IPS-NIHi7 (cell line): ENCODE results near the gene CAMK2D.
"Not testable (repeated sequence)": the region's sequence is repeated elsewhere in the genome, so short reads cannot be mapped to it uniquely, and the experiment has no call there.

Source experiments
- DNase-seq: peaks from one replicate; pipeline ENCODE4 v3.0.0; 2012; ENCODE audit warnings: mixed read lengths; ENCODE audit errors: extremely low spot score

Gene CAMK2D

DNA sequence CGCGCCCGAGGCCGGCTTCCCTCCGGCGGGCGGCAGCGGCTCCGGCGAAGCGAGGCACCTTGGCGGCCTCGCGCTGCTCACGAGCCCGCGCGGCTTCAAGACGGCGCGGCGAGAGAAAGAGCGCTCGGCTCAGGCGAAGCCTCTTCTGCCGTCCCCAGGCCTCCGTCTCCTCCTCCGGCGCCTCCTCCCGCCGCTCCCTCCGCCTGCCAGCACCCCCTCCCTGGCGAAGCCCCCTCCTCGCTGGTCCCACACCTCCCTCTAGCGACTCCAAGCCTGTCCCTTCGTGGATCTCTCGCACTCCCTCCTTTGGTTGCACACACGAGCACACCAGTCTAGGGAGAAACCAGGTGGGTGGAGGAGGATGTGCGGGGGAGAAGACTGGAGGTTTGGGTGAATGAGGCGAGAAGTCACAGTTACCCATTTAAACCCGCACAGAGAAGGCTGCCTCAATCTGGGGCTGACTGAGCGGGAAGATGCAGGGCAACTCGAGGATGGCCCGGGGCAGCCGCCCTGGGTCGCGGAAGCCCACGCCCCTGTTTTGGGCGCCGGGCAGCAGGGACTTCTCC, at the start of gene CAMK2D:
Gene CAMK2D, minus strand, starts transcription at position 119 of the 566 bp plus-strand sequence. CDS start 670 bp downstream, outside the sequence.
- peak; percentile 59 for DNase-seq

- no peak for DNase-seq
These were observed 49.4 kb upstream of the CAMK2D start for GRCh38 chr4:113810906-113811305.

GRCh38 chr4:113809311-113809710, 47.8 kb upstream of the CAMK2D start:
- DNase-seq, result peak; percentile 12

DNA sequence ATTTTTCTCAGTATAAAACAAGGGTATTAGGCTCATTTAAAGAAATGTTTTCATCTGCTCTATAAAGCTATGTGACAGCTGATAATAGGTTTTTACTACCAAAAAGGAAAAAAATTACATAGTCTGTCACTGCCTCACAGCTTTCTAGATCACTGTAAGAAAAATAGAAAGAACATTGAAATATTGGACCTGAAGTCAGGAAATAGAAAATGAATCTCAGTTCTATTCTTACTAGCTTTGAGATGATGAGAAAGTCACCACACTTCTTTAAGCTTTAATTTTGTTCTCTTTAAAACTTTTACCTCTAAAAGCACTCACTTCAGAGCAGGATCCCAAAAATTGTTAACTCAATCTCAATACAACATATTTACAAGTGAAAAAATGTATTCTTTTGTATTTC, 45.3 kb upstream of the CAMK2D start:
- no peak for DNase-seq

DNA sequence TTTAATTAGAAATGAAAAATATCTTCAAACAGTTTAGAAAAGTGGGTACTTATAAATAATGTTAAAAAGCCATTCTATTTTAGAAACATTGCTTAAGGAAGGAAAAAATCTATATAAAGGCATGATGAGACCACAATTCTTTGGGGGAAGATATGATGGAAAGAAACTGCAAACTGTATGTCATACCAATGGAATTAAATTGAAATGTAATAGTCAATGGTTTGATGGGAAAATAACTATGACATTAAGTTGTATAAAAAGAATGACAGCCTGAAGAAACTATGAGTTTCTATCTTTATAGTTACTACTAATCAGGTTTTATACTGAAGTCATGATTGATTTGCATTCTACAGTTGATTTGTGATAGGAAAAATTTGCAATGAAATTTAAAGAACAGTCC, 40.3 kb upstream of the CAMK2D start:
- DNase-seq, result no peak

DNA sequence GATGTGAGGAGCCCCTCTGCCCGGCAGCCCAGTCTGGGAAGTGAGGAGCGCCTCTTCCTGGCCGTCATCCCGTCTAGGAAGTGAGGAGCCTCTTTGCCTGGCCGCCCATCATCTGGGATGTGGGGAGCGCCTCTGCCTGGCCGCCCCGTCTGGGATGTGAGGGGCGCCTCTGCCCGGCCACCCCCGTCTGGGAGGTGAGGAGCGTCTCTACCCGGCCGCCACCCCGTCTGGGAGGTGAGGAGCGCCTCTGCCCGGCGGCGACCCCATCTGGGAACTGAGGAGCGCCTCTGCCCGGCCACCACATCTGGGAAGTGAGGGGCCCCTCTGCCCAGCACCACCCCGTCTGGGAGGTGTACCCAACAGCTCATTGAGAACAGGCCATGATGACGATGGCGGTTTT, 34.8 kb upstream of the CAMK2D start:
- not testable (repeated sequence) for DNase-seq

DNA sequence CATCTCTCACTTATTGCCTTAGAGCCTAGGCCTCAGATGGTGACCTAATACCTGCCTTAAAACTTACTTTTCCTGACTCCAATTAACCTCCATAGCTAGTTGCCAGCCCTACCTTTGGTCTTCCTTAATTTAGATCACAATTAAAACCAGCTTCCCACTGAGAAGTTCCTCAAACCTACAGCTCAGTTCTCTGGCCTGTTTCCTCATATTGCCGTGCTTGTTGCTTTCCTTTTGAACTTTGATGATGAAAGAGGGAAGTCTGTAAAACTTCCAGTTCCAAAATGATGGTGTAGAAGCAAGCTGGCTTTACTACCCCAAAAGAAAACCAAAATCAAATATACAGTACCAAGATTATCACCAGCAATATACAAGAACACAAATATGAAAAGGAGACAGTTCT, 28.9 kb upstream of the CAMK2D start:
- DNase-seq, result no peak

- no peak for DNase-seq
These were observed 27.4 kb upstream of the CAMK2D start for GRCh38 chr4:113788888-113789287.

DNA sequence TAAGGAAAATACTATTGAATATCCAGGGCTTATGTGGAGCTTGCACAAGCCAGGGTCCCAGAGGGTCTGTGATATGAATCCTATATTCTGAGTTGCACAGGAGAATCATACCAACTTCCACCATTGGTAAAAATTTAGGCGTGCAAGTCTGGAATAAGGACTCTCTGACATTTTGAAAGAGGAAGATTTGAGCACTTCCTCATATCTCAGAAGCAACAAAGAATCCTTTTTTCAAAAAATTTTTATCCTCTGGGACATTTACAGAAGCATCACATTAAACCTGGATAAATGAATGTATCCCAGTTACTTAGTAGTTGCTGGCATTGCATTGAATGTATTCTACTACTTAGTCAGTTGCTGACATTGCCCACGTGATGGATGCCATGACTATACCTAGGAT, 24.2 kb upstream of the CAMK2D start:
- DNase-seq, result no peak

GRCh38 chr4:113784497-113785250, 23.1 kb upstream of the CAMK2D start:
- no peak for DNase-seq

DNA sequence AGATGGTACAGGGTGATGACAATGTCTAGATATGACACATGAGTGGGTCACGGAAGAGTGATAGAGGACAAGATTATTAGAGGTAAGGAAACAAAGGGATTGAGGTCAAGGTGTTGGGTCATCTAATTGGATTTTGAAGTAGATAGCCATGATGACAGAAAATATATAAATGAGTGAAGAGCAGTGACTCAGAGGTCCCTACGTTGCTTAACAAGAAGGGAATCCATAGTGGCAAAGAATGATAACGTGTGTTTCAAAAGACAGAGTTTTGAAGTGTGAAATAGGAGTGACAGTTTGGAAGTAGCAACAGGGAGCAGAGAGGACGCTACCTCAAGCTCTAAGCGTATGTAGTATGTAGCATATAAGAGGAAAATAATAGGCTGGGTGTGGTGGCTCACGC, 22.2 kb upstream of the CAMK2D start:
- no peak for DNase-seq

GRCh38 chr4:113783289-113783688, 21.8 kb upstream of the CAMK2D start:
- no peak for DNase-seq

DNA sequence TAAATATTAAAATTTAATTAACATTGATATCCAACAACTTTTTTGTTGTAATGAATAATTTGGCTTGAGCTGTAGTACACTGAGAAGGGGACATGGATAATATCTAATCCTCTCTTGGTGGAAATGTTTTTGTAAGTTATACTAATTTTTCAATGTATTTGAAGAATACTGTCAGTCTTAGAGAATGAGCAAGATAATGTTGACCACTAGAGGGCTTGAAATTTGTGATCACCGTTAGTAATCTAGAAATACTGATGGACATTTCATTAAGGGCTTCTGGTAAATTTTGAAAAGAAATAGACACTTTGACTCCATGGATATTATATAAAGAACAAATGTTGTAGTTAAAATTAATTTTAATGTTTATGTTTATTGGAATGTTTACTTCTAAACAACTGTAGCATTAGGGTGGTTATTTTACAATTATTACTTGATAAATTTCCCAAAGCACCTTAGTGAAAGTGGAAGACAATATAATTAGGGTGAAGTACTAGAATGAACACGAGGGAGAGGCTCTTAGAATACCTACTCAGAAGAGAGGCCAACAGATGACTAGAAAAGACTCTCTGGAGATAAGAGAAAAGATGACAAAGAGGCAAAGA, 20.0 kb upstream of the CAMK2D start:
- no peak for DNase-seq

- DNase-seq, result peak; percentile 35
These were observed 15.1 kb upstream of the CAMK2D start for GRCh38 chr4:113776679-113777078.

GRCh38 chr4:113776016-113776415, 14.5 kb upstream of the CAMK2D start:
- DNase-seq, result no peak

DNA sequence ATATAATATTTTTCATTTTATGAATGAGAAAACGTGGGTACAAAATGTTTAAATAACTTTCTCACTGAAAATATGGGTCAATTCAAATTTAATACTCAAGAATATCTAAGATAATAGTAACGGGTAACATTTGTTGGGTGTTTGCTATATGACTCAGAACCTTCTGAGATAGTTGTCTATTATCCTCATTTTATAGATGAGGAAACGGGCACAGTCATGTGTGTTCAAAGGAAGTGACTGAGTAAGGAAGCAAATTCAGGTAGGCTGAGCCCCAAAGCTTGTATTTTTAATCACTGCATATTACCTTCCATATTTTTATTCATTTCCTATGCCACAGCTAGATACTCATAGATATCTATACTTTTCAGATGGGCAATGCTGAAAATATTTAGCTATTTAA, 12.2 kb upstream of the CAMK2D start:
- no peak for DNase-seq

- DNase-seq, result no peak
These were observed 11.5 kb upstream of the CAMK2D start for GRCh38 chr4:113773014-113773413.

- no peak for DNase-seq
These were observed 10.8 kb upstream of the CAMK2D start for GRCh38 chr4:113772319-113772718.

DNA sequence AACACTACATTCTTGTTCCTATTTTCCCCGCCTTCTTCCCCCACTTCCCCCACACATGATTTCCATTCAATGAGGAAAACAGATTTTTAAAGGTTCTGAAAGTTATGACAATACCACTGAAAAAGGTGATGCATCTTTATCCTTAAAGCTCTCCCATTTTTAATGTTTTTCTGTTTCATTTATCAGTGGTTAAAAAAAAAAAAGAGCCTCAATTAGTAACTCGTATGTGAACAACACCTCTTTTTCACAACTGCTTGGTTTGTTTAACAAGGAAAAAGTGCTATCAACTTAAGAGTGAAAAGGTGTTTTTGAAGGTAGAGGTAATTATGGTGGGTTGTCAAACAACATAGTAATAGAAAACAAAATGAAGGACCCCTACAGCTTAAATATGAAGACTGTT, 8.2 kb upstream of the CAMK2D start:
- no peak for DNase-seq

DNA sequence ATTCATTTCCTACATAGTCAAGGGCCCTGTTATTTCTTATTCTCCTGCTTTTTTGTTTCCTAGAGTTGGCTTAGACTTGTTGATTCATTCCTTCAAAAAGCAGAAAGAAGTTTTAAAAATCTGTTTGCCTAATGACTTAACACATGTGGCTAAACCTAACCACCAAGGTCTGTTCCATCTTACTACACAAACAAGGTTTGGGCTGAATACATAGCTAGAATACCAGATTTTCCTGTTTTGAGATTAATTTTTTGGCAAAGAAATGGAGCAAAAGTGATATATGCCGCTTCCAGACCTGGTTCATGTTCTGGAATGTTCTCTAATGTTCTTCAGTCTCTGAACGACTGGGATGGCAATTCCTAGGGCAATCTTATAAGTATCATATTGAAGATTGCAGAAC, 7.4 kb upstream of the CAMK2D start:
- DNase-seq, result no peak

- no peak for DNase-seq
These were observed 5.3 kb upstream of the CAMK2D start for GRCh38 chr4:113766882-113767281.

- no peak for DNase-seq
These were observed 3.3 kb upstream of the CAMK2D start for GRCh38 chr4:113764720-113765264.

DNA sequence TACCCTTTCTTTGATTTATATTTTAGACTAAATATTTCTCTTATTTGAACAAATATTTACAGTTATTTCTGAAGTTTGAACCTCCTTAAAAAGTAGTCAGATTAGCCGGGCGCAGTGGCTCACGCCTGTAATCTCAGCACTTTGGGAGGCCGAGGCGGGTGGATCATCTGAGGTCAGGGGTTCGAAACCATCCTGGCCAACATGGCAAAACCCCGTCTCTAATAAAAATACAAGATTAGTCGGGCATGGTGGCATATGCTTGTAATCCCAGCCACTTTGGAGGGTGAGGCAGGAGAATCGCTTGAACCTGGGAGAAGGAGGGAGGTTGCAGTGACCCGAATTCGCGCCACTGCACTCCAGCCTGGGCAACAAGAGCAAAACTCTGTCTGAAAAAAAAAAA, 2.4 kb upstream of the CAMK2D start:
- not testable (repeated sequence) for DNase-seq
